Fibroblast of the conjunctiva (primary cell): ENCODE results near the gene DOK7.
"Not testable (repeated sequence)": the region's sequence is repeated elsewhere in the genome, so short reads cannot be mapped to it uniquely, and the experiment has no call there.

Experiments used
- DNase-seq: peaks from one replicate; pipeline ENCODE4 v3.0.0-alpha.2; 2010; ENCODE audit warnings: low read depth

The DOK7 gene

GRCh38 chr4:3442959-3443749 lies 20.0 kb upstream of the DOK7 start:
- no peak for DNase-seq

DNA sequence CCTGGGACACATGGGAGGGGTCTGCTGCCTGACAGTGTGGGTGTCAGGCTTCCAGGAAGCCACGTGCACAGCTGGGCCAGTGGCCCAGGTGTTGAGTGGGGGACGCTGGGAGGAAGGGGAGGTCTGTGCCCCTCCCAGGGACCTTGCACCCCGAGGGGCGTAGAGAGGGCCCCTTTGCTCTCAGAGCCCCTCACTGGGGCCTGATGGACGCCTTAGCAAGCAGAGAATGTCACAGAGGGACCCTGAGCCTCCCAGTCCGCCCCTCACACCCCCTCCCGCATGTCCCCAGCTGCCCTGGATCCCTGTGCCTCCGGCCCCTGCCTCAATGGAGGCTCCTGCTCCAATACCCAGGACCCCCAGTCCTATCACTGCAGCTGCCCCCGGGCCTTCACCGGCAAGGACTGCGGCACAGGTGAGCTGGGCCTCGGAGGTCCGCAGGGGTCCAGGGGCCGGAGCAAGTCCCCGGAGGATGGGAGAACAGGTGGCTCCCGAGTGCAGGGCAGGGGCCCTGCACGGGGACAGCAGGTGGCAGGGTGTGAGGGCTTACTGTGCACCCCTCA lies 19.3 kb upstream of the DOK7 start:
- DNase-seq, result no peak

DNA sequence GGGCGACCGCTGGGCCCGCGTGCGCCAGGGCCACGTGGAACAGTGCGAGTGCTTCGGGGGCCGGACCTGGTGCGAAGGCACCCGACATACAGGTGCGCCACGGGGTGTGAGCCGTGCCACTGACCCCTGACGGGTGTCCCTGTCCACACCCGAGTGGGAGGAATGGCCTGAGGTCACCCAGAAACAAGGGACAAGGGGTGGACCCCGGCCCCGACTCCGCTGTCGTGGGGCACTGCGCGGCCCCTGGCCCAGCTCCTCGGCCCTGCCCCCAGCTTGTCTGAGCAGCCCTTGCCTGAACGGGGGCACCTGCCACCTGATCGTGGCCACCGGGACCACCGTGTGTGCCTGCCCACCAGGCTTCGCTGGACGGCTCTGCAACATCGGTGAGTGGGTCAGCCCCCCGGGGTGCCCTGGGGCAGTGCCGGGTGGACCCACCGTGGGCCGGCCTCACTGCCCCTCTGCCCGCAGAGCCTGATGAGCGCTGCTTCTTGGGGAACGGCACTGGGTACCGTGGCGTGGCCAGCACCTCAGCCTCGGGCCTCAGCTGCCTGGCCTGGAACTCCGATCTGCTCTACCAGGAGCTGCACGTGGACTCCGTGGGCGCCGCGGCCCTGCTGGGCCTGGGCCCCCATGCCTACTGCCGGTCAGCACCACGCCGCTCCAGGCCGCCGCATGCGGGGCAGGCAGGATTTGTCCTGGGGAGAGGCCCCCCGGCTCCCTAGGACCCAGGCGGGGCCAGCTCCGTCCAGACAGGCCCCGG lies 18.6 kb upstream of the DOK7 start:
- no peak for DNase-seq

GRCh38 chr4:3445111-3445820 lies 17.8 kb upstream of the DOK7 start:
- DNase-seq, result no peak

DNA sequence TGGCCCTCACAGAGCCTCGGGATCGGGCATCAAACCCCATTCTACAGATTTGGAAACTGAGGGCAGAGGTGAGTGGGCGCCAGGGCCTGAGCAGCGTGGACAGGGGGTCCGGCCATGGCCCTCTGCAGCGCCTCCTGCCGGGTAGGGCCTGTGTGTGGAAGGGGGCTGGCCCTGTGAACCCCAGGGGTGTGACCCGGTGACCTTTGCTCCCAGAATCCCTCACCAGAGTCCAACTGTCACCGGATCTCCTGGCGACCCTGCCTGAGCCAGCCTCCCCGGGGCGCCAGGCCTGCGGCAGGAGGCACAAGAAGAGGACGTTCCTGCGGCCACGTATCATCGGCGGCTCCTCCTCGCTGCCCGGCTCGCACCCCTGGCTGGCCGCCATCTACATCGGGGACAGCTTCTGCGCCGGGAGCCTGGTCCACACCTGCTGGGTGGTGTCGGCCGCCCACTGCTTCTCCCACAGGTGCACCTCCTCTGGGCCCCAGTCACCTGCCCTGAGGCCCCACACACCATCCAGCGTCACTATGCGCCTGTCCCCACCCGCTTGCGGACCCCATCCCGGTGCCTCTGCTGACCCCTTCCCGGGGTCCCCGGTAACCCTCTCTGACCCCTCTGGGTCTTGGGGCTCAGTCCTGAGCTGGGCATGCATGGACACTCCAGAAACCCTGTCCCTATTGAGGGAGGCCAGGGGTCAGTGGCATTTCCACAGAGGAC lies 17.1 kb upstream of the DOK7 start:
- no peak for DNase-seq

DNA sequence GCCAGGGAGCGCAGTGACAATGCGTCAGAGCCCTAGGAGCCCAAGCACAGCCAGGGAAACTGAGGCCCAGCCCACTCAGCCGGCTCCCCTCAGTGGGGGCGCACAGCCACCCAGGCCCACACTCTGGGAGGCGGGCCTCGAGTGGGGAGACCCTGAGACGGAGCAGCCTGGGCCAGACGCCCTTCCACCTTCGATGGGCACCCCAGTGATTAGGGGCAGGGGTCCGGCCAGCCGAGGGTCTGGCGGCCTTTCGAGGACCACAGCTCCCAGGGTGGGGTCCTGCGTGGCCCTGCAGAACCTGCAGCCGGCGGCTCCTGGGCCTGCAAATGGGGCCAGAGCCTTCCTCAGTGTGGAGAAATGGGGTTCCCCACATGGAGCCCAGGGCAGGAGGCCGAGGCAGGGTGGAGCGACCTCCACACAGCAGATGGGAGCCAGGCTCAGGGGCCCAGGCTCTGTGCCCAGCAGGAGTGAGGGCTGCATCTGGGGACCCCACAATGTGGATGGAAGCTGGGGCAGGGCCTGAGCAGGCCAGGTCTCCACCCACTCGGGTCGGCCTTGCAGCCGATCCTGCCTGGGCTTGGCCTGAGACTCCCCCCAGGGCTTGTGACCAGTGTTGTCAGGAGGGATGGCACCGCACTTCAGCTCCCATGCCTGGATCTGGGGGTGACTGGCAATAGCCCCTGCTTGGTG lies 16.3 kb upstream of the DOK7 start:
- DNase-seq, result no peak

GRCh38 chr4:3447431-3448395 lies 15.4 kb upstream of the DOK7 start:
- no peak for DNase-seq

DNA sequence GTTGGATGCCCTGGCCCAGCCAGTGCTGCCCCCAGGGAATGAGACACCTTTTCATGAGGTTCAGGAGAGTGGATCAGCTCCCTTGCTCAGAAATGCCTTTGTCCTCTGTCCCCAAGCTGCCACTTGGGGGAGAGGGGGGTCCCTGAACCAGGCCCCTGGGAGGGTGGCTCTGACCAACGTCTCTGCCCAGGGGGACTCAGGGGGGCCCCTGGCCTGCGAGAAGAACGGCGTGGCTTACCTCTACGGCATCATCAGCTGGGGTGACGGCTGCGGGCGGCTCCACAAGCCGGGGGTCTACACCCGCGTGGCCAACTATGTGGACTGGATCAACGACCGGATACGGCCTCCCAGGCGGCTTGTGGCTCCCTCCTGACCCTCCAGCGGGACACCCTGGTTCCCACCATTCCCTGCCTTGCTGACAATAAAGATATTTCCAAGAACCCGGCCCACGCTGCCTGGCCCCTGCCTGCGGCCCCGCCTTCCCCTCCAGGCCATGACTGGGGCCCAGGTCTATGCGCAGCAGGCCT lies 14.0 kb upstream of the DOK7 start:
- DNase-seq, result no peak

GRCh38 chr4:3449574-3450534 lies 13.3 kb upstream of the DOK7 start:
- no peak for DNase-seq

DNA sequence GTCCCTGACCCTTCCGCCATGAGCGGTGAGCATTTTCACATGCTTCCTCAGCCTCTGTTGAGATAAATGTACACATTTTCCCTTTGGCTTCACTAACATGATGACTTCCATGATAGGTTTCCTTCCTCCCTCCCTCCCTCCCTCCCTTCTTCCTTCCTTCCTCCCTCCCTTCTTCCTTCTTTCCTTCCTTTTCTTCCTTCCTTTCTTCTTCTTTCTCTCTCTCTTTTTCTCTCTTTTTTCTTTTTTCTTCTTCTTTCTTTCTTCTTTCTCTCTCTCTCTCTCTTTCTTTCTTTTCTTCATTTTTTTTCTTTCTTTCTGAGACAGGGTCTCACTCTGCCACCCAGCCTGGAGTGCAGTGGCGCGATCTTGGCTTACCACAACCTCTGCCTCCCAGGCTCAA lies 12.5 kb upstream of the DOK7 start:
- no peak for DNase-seq

DNA sequence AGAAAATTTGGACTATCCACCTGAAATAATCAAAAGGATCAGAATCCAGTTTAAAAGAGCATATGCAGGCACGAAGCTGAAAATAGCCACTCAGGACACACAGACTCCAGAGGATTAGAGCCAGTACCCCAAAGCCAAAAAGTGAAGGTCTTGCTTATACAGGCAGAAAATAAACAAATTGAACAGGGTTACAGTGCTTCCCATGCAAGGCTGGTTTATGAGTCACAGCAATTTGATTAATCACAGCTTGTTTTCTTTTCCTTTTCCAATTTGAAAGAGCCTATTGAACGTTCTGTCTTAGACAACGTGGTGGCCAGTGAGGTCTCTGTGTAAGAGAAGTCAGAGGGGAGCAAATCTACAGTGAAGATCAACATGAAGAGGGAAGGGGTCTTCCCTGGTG lies 11.2 kb upstream of the DOK7 start:
- peak; percentile 4 for DNase-seq

- DNase-seq, result no peak
These were observed 10.7 kb upstream of the DOK7 start for GRCh38 chr4:3452376-3452775.

DNA sequence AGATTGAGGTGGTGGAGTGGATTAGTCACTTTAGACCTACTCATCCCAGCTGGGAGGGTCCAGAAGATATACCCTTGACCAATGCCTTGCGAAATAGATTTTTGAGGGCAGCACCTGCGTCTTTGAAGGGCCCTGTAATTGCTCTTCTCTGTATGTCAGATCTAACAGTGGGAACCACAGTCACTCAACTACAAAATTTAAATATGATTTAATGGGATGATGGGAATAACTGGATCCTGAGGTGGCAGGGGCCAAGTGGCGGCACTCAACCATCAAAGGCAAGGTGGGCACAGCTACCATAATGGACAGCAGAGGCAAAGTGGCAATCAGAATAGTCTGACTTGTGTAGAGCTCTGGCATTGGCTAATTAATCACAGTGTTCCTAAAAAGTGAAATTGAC lies 7.5 kb upstream of the DOK7 start:
- not testable (repeated sequence) for DNase-seq

- no peak for DNase-seq
These were observed 4.7 kb upstream of the DOK7 start for GRCh38 chr4:3458371-3458770.

- not testable (repeated sequence) for DNase-seq
These were observed 4.0 kb upstream of the DOK7 start for GRCh38 chr4:3459156-3459555.

DNA sequence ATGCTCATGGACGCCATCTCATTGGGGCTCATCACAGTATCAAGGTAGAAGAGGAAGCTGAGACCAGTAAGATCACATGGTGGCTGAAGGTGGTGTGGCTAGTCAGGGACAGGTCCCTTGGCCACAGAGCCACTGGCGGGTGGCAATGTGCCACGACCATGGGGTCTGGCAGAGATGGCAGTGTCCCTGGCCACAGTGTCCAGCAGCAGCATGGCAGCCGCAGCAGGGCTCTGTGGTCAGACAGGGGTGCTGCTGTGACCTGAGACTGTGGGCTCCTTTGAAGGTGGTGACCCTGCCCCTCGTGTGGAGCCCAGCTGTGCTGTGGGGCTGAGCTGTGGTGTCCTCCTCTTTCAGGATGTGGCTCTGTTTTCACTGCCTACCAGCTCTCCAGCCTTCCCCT lies 2.2 kb upstream of the DOK7 start:
- no peak for DNase-seq

DNA sequence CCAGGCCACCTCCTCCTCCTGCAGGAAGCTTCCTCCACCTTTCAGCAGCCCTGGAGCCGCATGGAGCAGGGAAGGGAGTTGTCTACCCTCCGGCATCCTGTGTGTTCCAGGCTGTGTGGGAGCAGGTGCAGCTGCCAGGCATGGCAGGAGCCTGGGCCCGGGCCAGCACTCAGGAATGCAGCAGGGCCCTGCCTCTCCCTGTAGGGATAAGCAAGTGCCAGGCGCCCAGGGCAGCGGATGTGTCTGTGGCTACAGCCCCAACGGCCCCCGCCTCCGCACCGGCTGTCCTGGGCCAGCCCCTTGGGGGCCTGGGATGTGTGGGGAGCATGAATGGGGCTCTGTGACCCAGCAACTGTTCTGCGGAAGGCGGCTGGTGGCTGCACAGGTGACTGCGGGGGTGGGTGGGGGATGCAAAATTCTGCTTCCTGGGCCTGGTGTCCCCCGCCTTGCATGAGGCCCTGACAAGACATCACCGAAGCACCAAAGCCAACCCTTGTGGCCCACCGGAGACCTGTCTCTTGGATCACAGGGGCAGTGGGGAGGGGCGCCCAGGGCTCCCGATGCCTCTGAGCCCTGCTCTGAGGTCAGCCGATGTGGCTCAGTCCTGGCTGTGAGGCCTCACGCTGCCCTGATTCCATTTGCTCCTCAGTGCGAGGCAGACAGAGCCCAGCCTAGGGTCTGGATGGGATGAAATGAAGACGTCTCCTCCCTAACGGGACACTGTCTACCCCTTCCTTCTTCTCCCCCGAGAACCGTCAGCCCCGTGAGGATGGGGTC lies 1.4 kb upstream of the DOK7 start:
- no peak for DNase-seq

DNA sequence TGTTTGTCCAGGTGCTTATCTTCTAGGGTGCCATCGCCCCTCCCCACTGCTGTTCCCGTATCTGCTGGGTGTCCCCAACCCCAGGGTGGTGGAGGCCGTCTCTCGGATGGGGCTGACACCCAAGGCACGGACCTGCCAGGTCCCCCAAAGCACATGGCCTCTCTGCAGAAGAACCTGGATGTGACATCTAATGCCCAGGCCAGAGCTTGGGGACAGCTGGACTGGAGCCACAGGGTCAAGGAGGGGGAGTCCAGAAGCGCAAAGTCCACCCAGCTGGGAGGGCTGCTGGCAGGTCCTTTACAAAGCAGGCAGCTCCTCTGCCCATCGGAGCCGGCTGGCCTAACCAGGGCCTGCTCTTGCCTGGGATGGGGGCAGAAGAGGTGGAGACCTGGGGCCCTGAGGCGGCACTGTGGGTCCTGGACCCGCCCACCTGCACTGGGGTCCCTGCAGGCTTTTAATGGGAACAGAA lies 751 bp upstream of the DOK7 start:
- no peak for DNase-seq
